ENCODE results near the gene KRT73.

- no peak for TF ChIP-seq YY1 (IDR thresholded peaks at IDR 0.05; ENCODE audit: low read depth)
- TF ChIP-seq CREB1 (IDR thresholded peaks at IDR 0.05; ENCODE audit: low read depth): no peak
- no peak for TF ChIP-seq MAX (IDR thresholded peaks at IDR 0.05)
- no peak for TF ChIP-seq EGR1 (IDR thresholded peaks at IDR 0.05)
- no peak for TF ChIP-seq CEBPB (IDR thresholded peaks at IDR 0.05)
- TF ChIP-seq REST (IDR thresholded peaks at IDR 0.05; ENCODE audit: low read depth): no peak
- TF ChIP-seq TCF12 (IDR thresholded peaks at IDR 0.05; ENCODE audit: low read depth): no peak
- no peak for TF ChIP-seq USF1 (IDR thresholded peaks at IDR 0.05)
- no peak for TF ChIP-seq EP300 (IDR thresholded peaks at IDR 0.05; ENCODE audit: borderline replicate concordance)
- no peak for TF ChIP-seq FOXM1 (IDR thresholded peaks at IDR 0.05; ENCODE audit: borderline replicate concordance, low read depth)
- TF ChIP-seq TAF1 (IDR thresholded peaks at IDR 0.05; ENCODE audit: low read depth): no peak
- no peak for TF ChIP-seq TEAD4 (IDR thresholded peaks at IDR 0.05)
- TF ChIP-seq NFIC (IDR thresholded peaks at IDR 0.05): no peak
Observed at GRCh38 chr12:52608161-52608560, 10.2 kb downstream of the KRT73 start.

Measured in Ishikawa (cell line).